ENCODE measurements around the gene SRSF4.

GRCh38 chr1:29196863-29197589 is 15.3 kb upstream of the SRSF4 start:
- TF ChIP-seq POLR2A (IDR thresholded peaks at IDR 0.05) (no peak), CTCF (IDR thresholded peaks at IDR 0.05) (no peak)

All from upper lobe of left lung (tissue), 4 donors.